A172 (cell line): Measurements from ENCODE around the gene IQCH. TPM values are rescaled to one million over a fixed set of nuclear protein-coding genes. Genes with fewer than 3 reads are reported as not detected.
"Not testable (repeated sequence)": the region's sequence is repeated elsewhere in the genome, so short reads cannot be mapped to it uniquely, and the experiment has no call there.

Source experiments
- DNase-seq: peaks from one replicate; pipeline ENCODE4 v3.0.0-alpha.2; 2015; ENCODE audit warnings: low spot score
- total RNA-seq: library from RNA; depleted of rRNA; stranded (reverse); fragments of >200 nt; shearing (Covaris generic); gene quantifications from 2 replicates; pipeline ENCODE4 v1.2.3, GENCODE V29; 2014

Gene IQCH
- total RNA-seq, 1 experiment from 2014 or later = 3.1 TPM

DNA sequence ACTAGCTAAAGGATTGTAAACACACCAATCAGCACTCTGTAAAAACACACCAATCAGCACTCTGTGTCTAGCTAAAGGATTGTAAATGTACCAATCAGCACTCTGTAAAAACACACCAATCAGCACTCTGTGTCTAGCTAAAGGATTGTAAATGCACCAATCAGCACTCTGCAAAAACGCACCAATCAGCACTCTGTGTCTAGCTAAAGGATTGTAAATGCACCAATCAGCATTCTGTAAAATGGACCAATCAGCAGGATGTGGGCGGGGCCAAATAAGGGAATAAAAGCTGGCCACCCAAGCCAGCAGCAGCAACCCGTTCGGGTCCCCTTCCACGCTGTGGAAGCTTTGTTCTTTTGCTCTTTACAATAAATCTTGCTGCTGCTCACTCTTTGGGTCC is 8.0 kb upstream of the IQCH start:
- DNase-seq = not testable (repeated sequence)

DNA sequence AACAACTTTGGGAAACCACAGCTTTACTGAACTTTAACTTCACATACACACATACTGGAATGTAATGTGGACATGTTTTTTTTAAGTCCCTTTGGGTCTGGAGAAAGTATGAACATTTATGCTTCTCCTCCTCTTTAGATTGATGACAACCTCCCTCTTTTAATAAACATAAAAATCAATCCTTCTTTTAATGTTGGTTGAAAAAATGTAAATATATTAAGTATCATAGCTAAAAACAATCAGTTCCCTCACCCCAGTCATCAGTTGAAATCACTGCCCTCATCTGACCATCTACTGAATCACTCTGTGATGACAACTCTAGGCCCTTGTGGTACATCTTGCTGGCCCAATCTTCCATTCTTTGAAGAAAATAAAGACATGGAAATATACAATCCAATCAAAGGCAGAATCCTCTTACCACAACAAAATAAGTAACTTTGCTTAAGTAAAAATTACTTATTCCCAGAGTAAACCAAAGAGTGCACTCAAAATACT is 6.5 kb upstream of the IQCH start:
- DNase-seq = no peak

DNA sequence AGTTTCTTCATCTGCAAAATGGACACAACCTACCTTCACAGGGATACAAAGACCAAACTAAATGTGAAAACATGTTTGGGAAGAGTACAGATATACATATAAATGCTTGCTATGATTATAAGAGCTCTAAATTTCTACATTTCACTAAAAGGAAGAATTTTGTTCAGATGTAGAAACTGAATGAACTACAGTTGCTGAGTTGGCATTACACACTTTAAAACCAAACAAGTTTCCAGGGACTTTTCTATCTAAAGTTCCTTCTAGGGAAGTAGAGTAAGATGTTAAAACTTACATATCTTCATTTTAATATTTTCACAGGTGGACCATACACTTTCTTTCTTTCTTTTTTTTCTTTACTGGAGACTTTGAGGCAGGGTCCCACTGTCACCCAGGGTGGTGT is 4.8 kb upstream of the IQCH start:
- no peak for DNase-seq

DNA sequence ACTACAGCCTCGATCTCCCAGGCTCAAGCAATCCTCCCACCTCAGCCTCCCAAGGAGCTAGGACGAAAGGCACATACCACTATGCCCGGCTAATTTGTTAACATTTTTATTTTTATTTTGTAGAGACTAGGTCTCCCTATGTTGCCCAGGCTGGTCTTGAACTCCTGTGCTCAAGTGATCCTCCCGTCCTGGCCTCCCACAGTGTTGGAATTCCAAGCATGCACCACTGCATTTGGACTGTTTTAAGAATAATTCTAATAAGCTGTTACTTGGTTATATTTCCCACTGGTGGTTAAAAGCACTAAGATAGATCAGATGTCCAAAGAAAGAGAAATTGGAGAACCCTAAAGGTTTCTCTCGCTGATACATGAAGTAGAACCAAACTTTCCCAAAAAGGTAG is 3.3 kb upstream of the IQCH start:
- no peak for DNase-seq

DNA sequence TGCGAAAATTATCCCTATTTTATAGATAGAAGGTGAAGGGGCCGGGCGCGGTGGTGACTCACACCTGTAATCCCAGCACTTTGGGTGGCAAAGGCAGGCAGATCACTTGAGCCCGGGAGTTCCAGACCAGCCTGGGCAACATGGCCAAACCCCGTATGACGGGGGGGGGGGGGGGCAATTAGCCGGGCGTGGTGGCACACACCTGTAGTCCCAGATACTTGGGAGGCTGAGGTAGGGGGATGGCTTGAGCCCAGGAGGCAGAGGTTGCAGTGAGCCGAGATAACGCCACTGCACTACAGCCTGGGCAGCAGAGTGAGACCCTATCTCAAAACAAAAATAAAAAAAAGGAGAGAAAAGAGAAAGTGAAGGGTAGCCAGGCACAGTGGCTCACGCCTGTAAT is 1.5 kb upstream of the IQCH start:
- no peak for DNase-seq

DNA sequence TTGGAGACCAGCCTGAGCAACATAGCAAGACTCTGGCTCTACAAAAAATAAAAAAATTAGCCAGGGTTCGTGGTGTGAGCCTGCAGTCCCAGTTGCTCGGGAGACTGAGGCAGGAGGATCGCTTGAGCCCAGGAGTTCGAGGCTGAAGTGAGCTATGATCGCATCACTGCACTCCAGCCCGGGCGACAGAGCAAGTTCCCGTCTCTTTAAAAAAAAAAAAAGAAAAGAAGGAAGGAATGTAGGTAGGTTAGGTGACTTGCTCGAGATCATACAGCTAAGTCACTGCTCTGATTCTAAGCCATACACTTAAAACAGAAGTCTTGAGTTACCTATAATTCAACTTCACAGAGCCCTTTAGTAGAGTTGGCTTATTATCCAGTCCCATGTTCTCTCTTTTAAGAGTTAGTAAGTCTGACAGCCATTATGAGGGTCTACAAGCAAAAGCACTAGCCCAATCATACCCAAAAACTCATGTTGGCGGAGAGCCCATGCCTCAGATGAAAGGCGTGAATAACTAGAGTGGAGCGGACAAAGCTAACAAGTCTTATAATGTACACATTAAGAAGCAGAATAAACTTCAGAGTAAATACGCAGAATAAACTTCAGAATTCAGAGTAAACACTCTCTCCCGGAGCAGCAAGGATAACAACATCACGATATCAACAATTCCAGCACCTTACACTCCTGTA is 893 bp upstream of the IQCH start:
- DNase-seq = no peak

DNA sequence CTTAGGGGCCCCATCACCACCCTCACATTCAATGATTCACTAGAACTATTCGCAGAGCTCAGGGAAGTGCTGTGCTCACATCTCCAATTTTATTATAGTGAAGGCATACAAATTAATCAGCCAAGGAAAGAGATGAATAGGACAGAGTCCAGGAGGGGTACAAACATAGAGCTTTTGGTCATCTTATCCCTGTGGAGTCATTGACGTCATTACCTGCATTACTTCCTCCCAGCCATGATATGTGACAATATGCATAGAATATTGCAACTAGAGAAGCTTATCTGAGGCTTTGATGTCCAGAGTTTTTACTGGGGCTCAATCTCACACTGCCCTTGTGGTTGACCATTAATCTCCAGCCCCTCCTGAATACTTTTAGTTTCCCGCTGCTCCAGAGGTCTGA is 1.5 kb downstream of the IQCH start:
- no peak for DNase-seq

DNA sequence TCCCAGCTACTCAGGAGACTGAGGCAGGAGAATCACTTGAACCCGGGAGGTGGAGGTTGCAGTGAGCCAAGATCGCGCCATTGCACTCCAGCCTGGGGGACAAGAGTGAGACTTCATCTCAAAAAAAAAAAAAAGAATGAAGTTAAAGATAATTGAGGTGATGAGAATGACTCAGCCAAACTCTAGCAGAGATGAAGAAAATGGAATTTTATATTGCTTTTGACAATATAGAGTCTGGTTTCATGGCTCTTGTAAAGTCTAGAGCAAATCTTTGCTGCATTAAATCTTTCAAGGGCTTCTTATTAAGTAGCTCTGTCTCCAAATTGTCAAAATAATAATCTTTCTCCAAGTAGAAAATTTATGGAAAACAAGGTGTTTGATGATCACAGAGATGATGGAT is 3.8 kb downstream of the IQCH start:
- not testable (repeated sequence) for DNase-seq

DNA sequence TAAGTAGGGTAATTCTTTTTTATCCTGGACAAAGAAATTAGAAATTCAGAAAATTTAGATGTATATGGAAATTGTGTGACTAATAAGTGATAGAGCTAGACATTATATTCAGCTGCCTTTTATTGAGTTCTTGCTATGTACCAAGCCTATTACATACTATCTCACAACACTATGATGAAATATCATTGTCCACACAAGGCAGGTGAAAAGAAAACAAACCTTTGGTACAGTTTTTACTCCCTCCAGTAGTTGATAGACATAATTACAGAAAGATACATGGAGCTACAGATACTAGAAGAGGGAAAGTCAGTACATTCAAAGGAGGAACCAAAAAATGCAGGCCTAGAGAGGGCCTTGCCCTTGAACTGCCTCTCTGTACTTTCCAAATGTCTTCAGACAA is 4.8 kb downstream of the IQCH start:
- no peak for DNase-seq

DNA sequence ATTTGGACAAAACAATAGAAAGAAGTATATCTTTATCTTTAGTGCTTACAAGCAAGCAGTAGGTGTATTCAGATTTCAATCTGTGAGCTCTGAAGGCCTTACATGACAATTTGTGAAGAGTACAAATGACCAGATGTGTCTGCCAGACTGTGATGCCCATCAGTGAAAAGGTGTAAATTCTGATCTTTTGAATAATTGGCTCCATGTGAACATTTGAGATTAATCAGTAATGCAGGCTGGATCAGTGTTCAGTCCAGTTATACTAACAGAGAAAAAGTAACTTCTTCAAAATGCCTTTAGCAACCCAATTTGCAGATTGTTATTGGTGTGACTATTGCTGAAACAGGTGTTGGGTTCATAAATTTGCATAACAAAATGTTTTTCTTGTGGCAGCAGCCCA is 5.2 kb downstream of the IQCH start:
- DNase-seq = no peak

DNA sequence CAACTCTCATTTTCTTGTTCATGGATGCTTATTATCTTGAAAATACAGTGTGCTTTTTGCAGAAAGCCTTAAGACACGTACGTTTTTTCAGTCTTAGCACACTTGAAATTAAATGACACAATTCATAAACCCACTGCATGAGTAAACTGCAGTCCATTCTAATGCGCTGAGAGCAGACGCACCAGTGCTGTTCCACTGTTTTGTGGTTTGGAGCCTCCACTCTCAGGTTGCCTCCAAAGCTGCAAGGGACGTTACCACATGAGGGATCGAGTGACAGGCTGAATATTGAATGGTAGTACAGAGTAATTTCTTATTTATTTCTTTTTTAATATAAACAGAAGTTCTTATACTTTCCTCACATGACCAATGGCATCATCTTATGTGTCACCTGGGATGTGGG is 12.3 kb downstream of the IQCH start:
- no peak for DNase-seq

DNA sequence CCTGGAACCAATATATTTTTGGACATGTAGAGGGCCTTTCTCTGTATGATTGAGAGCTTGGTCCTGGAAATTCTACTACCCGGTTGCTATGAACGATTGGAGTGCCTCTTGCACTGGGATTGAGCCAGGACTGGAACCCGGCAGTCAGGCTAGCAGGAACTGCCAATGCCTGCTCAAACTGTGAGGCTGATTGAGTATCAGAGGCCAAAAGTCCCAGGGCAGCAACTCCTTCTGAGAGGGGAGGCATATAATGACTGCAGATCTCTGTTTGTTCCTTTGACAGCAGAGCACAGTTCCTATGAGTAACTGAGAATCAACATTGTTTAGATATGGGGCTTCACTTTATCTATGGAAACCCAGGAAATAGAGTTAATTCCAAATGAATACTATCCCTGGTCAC is 12.9 kb downstream of the IQCH start:
- DNase-seq = no peak

DNA sequence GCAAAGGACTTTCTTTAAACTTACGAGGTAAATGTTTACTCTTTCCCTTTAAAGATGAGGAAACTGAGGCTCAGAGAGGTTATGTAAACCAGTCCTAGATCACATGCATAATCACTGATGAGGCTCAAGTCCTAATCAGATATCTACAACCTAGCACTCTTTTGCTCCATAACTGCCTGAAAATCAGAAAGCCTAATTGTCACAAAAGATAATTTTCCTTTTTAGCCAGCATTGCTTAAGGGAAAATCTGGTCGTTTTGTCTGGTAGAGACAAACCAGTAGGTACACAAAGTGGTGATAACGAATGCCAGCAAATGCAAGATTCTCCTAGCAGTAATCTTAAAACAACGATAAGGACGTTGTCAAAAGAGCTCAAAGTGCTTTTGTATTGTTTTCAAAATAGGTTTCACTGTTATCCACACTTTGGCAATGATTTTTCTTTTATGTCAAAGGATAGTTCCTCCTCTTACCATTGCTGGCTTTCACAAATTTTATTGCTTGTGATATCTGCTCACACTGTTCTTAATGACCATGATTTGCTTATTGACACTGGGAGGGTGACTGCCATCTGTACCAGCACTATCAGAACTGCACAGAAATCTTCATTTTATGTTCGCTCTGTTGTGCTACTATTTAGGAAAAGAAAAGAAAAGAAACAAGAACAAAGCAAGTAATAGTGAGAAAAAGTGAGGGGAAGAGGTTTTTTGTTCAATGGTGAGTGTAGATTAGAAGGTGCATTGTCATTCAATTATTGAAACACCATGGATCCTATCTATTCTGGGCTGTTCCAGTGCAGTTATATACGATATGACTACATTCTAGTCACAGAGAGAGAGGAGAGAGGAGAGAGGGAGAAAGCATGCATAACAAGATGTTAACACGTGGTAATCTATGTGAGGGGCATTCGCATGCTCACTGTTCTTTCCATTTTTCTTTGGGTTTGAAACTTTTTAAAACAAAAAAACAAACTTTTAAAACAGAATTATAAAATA is 13.7 kb downstream of the IQCH start:
- no peak for DNase-seq

DNA sequence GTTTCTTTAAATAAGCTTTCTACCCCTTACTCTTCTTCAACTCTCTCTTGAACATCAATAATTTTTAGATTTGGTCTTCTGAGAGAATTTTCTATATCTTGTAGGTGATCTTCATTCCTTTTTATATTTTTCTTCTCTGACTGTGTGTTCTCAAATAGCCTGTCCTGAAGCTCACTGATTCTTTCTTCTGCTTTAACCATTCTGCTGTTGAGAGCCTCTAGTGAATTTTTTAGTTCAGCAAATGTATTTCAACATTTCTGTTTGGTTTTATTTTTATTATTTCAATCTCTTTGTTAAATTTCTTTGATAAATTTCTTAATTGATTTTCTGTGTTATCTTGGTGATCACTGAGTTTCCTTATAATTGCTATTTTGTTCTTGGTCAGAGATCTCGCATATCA is 19.6 kb downstream of the IQCH start:
- DNase-seq = no peak

DNA sequence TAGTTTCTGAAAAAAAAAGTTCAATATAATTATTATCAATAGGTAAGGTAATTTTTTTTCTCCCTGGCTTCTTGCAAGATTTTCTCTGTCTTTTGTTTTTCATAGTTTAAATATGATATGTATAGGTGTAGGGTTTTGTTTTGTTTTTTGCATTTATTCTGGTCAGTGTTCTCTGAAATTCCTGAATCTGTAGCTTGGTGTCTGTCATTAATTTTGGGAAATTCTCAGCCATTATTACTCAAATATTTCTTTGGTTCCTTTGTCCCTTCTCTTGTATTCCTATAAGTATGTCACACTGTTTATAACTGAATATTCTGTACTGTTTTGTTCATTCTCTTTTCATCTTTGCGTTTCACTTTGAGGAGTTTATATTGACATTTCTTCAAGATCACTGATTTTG is 22.1 kb downstream of the IQCH start:
- DNase-seq = no peak

DNA sequence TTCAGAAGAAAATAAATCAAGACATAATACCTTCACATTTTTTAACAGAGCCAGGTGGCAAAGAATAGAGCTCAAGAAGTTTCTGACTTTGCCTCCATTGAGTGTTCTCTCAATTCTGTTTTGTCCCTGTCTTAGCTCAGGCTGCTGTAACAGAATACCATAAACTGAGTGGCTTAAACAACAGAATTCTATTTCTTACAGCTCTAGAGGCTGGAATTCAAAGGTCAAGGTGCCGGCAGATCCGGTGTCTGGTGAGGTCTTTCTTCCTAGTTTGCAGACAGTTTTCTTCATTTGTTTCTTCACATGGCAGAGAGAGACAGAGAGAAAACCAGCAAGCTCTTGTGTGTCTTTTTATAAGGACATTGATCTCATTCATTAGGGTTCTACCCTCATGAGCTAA is 25.6 kb downstream of the IQCH start:
- DNase-seq = no peak

DNA sequence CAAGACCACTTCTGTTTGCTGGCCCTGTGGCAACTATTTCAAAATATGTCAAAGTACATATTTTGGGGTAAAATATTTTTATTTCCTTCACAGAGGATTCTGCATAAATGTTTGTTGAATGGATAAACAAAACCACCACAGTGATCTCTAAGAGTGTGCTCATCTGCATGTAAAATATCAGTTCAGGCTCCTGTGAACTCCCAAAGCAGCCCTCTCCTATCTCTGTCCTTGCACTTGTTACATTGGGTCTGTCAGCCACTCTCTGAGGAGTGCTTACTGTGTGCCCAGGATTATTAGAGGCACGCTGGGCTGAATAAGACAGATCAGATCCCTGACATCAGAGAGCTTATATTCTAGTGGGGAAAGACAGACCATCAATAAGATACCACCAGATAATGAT is 27.1 kb downstream of the IQCH start:
- DNase-seq = no peak

DNA sequence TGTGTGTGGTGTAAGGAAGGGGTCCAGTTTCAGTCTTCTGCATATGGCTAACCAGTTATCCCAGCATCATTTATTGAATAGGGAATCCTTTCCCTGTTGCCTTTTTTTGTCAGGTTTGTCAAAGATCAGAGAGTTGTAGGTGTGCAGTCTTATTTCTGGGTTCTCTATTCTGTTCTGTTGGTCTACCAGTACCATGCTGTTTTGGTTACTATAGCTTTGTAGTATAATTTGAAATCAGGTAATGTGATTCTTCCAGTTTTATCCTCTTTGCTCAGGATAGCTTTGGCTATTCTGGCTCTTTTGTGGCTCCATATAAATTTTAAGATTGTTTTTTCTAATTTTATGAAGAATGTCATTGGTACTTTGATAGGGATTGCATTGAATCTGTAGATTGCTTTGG is 31.0 kb downstream of the IQCH start:
- not testable (repeated sequence) for DNase-seq

DNA sequence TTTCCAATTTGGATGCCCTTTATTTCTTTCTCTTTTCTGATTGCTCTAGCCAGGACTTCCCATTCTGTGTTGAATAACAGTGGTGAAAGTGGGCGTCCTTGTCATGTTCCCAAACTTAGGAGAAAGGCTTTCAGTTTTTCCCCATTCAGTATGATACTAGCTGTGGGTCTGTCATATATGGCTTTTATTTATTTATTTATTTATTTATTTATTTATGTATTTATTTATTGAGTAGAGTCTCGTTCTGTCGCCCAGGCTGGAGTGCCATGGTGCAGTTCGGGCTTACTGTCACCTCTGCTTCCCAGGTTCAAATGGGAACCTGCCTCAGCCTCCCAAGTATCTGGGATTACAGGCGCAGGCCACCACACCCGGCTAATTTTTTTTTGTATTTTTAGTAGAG is 31.8 kb downstream of the IQCH start:
- not testable (repeated sequence) for DNase-seq

DNA sequence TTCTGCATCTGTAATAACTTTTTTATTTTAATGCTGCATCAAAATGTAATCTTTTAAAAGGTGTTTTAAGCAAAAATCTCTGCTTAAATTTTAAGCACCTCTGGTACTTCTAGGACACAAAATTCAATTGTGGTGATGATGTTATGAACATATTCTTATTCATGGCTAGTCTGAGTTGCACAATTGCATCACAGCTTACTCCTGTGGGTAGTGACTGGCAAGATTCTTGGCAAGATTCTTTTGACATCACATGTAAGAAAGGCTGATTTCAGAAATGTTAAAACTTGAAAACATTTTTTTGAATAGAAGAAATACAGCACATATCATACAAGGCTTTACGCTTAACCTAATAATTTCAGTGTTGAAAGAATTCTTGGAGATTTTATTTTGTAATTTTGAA is 35.7 kb downstream of the IQCH start:
- DNase-seq = no peak

DNA sequence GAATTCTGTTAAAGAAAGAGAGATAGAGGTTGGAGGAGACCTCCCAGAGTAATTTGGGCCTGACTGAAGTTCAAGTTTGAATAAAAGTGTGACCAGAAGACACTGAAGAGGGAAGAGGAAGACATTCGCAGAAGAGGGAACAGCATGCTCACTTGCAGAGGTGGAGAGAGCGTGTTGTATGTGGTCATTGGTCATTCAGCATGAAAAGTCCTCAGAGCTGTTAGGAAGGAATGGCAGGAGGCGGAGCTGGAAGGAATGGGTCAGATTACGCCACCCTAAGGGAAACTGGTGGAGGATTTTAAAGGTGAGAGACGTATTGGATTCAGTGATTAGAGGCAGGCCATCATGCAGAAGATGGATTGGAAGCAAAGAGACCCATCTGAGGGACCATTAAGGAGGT is 41.6 kb downstream of the IQCH start:
- no peak for DNase-seq

DNA sequence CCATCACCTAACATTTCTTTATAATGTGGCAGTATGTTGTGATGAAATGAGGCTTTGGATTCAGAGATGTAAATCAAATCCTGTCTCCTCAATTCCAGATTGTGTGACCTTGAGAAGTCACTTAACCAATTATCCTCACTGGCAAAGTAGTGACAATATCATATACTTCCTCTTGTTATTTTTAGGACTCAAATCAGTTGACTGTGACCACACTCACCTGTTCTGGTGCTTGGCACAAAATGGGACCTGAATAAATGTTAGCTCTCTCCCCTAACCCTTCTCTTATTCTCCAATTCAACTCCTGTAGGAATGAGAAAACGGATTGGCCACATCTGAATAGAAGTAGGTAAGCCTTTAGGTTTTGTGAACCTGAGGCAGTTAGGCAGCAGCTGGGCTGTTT is 42.1 kb downstream of the IQCH start:
- DNase-seq = no peak
